Activated B cell treated with CpG ODN at 0.5 μM for 24 hours (primary cell): Measurements from ENCODE around the gene TP53TG5. TPM values are rescaled to one million over a fixed set of nuclear protein-coding genes. Genes with fewer than 3 reads are reported as not detected.

Experiments
- ATAC-seq: fragments of 200-7000 bp; cut with Tn5 transposase; one replicate; pipeline ENCODE4 v1.10.0; 2021; ENCODE audit warnings: low read depth, mild to moderate bottlenecking, moderate library complexity
- CTCF ChIA-PET: fragments of 350-600 bp; sonication (Branson Sonifier 250); formaldehyde crosslinking; loops from one replicate; lab custom pipeline; 2021; ENCODE audit warnings: antibody characterized with exemption; lab: Charles Lee
- POLR2A ChIA-PET: fragments of 350-600 bp; sonication (Branson Sonifier 250); formaldehyde crosslinking; loops from one replicate; lab custom pipeline; 2021; ENCODE audit warnings: antibody characterized with exemption; lab: Charles Lee
- DNase-seq: peaks from one replicate; pipeline ENCODE4 v3.0.0; 2022
- H3K27ac Mint-ChIP-seq: one replicate; pipeline ENCODE4 v1.8.0; 2020; ENCODE audit warnings: mixed read lengths
- H3K27me3 Mint-ChIP-seq: one replicate; pipeline ENCODE4 v1.8.0; 2021; ENCODE audit warnings: mixed read lengths
- H3K36me3 Mint-ChIP-seq: one replicate; pipeline ENCODE4 v1.8.0; 2021; ENCODE audit warnings: low read depth, mixed read lengths
- H3K4me1 Mint-ChIP-seq: one replicate; pipeline ENCODE4 v1.8.0; 2021; ENCODE audit warnings: mixed read lengths
- H3K4me3 Mint-ChIP-seq: one replicate; pipeline ENCODE4 v1.8.0; 2020; ENCODE audit warnings: mild to moderate bottlenecking, mixed read lengths
- H3K9me3 Mint-ChIP-seq: one replicate; pipeline ENCODE4 v1.8.0; 2020; ENCODE audit warnings: mixed read lengths
- intact Hi-C: fragments of 100-400 bp; cut with micrococcal nuclease; formaldehyde crosslinking; loops from one replicate; pipeline ENCODE4 v1.15.1; 2024
- total RNA-seq: library from RNA; stranded (reverse); gene quantifications from 2 replicates; pipeline ENCODE4 v1.2.3, GENCODE V29; 2022
- TF ChIP-seq, protein P1 (sequence below): fragments of 200-600 bp; IDR thresholded peaks from one replicate; pipeline ENCODE4 v1.8.0; 2022; ENCODE audit warnings: antibody characterized with exemption, mild to moderate bottlenecking

Gene TP53TG5
- total RNA-seq, 1 donor from 2014 or later = not detected

DNA sequence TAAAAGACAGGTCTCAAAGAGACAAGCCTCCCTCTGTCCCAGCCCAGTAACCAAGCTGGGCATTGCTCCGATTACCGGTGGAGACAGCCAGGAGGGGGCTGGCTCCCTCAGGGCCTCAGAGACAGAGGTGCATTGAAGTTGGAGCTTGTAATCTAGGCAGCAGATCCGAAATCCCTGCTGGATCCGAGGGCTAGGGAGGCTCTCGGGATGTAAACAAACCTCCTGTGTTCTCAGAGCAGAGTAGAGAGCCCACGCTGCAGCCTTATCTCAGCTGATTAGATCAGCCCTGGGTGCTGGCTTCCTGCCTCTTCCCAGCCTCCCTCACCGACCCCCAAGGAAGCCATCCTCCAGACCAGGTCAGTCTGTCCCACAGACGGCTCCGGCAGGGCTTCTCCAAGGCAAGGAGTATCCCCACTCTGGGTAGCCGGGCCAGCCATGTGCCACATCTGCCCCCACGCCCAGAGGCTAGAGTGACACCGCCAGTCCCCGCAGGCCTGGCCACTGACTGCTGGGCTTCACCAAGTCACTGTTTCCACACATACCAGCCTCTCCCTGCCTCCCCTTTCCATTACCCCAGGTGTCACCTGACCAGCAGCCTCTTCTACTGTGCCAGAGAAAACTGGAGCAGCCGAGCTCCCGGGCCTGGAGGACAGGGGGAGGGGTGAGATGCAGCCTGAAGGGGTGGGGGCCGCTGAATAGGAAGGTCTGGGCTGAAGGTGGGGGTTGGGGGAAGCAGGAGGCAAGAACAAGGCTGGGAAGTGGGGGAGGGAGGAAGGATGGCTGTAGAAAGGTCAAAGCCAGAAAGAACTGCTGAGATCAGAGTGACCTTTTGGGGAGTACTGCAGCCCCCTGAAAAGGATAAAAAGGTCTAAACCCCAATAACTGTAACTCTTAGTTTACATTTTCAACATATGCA, 35.9 kb downstream of the TP53TG5 start:
- TF ChIP-seq, protein P1, sequence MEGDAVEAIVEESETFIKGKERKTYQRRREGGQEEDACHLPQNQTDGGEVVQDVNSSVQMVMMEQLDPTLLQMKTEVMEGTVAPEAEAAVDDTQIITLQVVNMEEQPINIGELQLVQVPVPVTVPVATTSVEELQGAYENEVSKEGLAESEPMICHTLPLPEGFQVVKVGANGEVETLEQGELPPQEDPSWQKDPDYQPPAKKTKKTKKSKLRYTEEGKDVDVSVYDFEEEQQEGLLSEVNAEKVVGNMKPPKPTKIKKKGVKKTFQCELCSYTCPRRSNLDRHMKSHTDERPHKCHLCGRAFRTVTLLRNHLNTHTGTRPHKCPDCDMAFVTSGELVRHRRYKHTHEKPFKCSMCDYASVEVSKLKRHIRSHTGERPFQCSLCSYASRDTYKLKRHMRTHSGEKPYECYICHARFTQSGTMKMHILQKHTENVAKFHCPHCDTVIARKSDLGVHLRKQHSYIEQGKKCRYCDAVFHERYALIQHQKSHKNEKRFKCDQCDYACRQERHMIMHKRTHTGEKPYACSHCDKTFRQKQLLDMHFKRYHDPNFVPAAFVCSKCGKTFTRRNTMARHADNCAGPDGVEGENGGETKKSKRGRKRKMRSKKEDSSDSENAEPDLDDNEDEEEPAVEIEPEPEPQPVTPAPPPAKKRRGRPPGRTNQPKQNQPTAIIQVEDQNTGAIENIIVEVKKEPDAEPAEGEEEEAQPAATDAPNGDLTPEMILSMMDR = no peak
- no peak for ATAC-seq
- Mint-ChIP-seq H3K9me3 (no peaks in the 10 kb centered on the region), H3K4me3 (no peak overlapping the region), H3K36me3 (no peaks in the 10 kb centered on the region), H3K27ac (no peak overlapping the region), H3K27me3 (peaks cover 16% of the 10 kb centered on the region), H3K4me1 (no peaks in the 10 kb centered on the region)
- ChIA-PET POLR2A (no interaction called here), CTCF (no interaction called here)
- intact Hi-C loops = no loop called here
- no peak for DNase-seq

DNA sequence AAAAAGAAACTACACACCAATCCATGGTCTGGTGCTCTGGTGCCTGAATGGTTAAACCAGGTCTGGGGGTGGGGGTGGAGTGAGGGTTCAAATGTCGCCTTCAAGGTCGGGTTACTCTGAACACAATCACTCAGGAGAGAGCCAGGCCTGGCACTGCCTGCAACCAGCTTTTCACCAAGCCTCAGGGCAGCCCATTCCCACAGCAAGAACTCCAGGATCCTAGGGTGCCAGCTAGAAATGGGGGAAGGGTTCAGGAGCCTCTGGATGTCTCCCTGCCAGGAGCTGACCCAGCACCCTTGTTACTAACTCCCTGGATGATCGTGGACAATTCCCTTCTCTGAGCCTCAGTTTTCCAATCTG, 36.6 kb downstream of the TP53TG5 start:
- CTCF ChIA-PET = no interaction called here
- TF ChIP-seq, protein P1 = no peak

DNA sequence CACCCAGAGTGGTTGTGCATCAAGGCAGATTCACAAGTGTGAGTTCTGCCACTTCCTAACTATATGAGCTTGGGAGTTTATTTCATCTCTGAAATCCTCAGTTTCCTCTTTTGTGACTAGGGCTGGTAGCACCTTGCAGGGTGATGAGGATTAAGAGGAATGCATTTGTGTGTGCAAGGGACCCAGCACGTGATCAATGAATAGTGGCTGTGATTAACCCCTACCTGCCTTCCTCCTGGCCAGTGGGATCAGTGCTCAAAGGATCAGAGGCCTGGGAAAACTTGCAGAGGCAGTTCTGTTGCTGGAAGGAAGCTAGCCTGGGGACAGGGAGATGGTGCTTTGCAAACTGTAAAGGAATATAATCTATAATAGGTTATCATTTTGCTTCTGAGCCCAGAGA, 37.2 kb downstream of the TP53TG5 start:
- ChIA-PET CTCF (no interaction called here), POLR2A (no interaction called here)
- H3K4me1 Mint-ChIP-seq = no peaks in the 10 kb centered on the region
- no peak overlapping the region for H3K4me3 Mint-ChIP-seq
- ATAC-seq = no peak
- DNase-seq = no peak
- intact Hi-C loops = no loop called here
- no peaks in the 10 kb centered on the region for H3K36me3 Mint-ChIP-seq
- TF ChIP-seq, protein P1 = no peak
- no peaks in the 10 kb centered on the region for H3K9me3 Mint-ChIP-seq
- no peak overlapping the region for H3K27ac Mint-ChIP-seq
- peaks cover 14% of the 10 kb centered on the region for H3K27me3 Mint-ChIP-seq

More for the DNA sequence above, 36.6 kb downstream of the TP53TG5 start:
- Mint-ChIP-seq H3K27me3 (peaks cover 15% of the 10 kb centered on the region), H3K9me3 (no peaks in the 10 kb centered on the region), H3K36me3 (no peaks in the 10 kb centered on the region), H3K4me1 (no peaks in the 10 kb centered on the region), H3K4me3 (no peak overlapping the region), H3K27ac (no peak overlapping the region)
- intact Hi-C loops = no loop called here
- POLR2A ChIA-PET = no interaction called here
- ATAC-seq (no peak), DNase-seq (no peak)

DNA sequence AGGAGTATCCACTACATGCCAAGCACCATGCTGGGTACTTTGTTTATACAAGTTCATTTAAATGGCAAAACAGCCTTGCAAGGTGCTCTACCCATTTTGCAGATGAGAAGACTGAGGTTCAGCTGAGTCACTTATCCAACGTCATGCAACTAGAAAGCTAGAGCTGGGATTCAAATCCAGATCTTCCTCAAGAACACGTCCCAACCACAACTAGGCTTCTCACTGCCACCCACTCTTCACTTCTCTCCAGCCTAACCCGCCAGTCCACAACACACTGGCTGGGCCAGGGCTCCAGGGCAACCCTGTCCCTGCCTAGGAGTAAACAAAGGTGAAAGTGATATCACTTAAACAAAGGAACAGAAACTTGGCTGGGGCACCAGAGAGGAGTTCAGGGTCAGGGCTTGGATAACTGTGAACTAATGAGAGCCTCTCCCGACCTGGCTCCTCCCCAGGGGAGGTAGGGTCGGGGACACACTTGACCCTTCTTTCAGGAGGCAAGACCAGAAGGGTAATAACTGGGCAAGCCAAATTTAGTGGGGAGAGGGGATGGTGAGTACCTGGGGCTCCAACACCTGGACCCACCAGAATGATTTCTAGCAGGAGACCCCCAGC, 37.8 kb downstream of the TP53TG5 start:
- Mint-ChIP-seq H3K27me3 (peaks cover 14% of the 10 kb centered on the region), H3K4me3 (no peak overlapping the region), H3K36me3 (no peaks in the 10 kb centered on the region), H3K27ac (no peak overlapping the region), H3K4me1 (no peaks in the 10 kb centered on the region), H3K9me3 (no peaks in the 10 kb centered on the region)
- ATAC-seq = no peak
- DNase-seq = no peak
- intact Hi-C loops = no loop called here
- TF ChIP-seq, protein P1 = no peak
- ChIA-PET CTCF (no interaction called here), POLR2A (no interaction called here)

DNA sequence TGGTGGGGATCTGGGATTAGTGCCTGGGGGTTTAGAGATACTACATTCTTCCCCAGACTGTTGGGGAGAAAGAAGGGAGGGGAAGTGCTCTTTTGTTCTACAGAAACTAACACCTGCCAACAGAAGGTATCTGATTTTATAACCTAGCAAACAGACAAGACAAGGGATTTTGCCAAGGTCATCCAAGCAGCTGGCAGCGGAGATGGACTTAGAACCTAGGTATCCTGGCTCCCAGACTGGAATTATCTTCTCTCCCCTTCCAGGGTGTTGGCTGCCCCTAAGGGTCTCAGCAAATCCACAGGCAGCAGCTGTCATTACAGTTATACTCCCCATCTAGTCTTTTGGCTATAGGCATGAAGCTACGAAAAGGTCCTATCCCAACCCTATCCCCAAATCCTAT, 38.3 kb downstream of the TP53TG5 start:
- H3K27me3 Mint-ChIP-seq = peaks cover 12% of the 10 kb centered on the region
- H3K9me3 Mint-ChIP-seq = no peaks in the 10 kb centered on the region
- ATAC-seq (no peak), DNase-seq (no peak)
- no peaks in the 10 kb centered on the region for H3K36me3 Mint-ChIP-seq
- H3K4me3 Mint-ChIP-seq = no peak overlapping the region
- ChIA-PET CTCF (no interaction called here), POLR2A (no interaction called here)
- H3K27ac Mint-ChIP-seq = no peak overlapping the region
- H3K4me1 Mint-ChIP-seq = no peaks in the 10 kb centered on the region
- TF ChIP-seq, protein P1 = no peak
- intact Hi-C loops = no loop called here
